ENCODE results near the gene SHC1. TPM values are rescaled to one million over a fixed set of nuclear protein-coding genes. Genes with fewer than 3 reads are reported as not detected.

The SHC1 gene
- total RNA-seq = 256 and 325 TPM in 2 replicates

GRCh38 chr1:154970631-154971340, at the start of gene SHC1:
SHC1 (minus strand) TSS chr1:154970747; CDS start chr1:154970526, 221 bp downstream.

DNA sequence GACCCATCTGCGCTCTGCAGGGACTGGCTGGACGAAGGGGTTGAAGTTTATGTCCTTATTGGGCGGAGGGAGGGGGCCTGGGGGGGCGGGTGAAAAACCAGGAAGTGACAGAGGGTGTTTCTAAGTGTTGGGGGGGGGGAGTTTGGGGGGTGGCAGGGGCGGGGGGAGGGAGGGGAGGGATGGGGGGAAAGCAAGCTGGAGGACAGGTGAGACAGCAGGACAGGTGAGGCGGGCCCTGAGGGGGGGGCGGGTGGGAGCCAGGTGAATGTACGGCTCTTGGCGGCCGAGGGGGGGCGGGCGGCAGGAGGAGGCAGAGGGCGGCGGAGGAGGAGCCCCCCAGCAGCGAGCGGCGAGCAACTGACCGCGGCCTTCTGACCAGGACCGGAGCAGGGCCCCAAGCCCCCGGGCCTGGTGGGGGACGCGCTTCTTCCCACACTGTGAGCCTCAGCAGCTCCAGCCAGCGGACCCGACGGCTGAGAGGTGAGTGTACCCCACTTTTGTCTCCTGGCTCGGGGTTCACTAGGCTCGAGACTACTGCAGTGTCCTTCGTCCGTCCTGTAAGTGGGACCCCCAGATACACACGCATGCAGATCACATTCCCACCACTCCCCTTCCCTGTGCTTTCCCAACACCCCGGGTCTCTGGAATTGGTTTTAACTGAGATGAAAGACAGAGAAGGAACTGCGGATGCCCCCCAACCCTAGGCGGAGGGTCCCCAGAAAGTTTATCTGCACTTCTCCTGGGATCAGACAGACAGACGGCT, 32.1 kb upstream of the SHC1 start, which contains the start of gene ZBTB7B:
Gene ZBTB7B, plus strand, starts transcription at position 339 of the 763 bp plus-strand sequence. CDS start 11,859 bp downstream, outside the sequence.

DNA sequence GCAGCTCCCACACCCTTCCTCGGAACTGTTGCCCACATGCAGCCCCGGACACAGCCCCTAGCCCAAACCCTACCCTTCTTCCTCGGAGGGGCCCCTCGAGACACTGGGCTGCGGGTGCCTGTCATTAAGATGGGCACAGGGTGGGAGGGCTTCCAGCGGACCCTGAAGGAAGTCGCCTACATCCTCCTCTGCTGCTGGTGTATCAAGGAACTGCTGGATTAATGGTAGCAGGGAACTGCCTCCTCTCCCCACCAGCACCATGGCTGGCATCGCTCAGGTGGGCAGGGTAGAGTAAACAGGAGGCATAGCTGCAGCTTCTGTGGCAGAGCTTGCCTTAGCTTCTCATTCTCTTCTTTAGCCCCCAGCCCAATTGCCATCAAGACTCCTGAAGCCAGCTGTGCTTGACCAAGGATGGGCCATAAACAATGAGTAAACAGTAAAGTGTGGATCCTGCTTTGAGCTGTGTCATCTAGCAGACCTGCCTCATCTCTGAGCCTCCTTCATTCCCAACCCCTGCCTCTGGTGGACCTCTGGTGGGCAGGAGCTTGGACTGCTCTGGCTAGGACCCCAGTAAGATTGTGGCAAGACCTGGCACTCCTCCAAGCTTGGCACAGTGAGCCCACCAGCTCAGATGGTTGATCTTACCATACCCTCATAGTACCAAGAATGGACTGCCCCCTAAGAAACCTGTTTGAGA, 23.2 kb upstream of the SHC1 start, which contains the start of gene LENEP:
Gene LENEP, plus strand, starts transcription at position 15 of the 697 bp plus-strand sequence. Its CDS starts 22 bp downstream, at position 37.

DNA sequence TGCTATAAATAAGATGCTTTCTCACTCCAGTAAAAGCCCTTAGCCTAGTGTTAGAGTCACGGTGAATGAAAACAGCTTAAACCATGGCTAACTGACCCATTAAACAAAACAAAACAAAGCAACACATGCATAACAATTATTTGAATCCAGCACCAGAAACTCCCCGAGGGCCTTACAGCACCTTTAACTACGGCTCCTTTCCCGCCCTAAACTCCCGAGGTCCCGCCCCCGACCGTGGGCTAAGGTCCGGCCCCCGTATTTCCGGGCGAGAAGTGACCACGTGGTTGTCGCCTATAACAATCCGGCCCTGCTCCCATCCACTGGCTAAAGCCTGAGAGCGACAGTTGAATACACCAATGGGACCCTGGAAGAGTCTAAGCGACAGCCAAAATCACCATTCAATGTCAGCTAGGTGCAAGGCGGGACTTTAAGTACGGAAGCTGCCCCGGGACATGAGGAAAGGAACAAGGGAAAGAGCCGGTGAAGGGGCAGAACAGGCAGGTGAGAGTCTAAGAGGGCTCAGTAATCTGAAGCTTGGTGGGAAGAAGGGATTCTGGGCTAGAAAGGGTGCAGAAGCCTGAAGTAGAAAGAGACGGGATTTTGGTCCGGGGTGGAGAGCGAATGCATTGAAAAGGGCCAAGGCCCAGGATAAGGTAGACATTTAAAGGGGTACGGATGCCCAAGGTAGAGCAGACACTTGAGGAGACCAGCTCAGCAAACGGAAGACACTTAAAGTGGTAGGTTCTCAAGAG, 12.5 kb upstream of the SHC1 start, which contains the start of gene FLAD1:
Gene FLAD1, plus strand, starts transcription at position 448 of the 752 bp plus-strand sequence. CDS start 351 bp downstream, outside the sequence.

DNA sequence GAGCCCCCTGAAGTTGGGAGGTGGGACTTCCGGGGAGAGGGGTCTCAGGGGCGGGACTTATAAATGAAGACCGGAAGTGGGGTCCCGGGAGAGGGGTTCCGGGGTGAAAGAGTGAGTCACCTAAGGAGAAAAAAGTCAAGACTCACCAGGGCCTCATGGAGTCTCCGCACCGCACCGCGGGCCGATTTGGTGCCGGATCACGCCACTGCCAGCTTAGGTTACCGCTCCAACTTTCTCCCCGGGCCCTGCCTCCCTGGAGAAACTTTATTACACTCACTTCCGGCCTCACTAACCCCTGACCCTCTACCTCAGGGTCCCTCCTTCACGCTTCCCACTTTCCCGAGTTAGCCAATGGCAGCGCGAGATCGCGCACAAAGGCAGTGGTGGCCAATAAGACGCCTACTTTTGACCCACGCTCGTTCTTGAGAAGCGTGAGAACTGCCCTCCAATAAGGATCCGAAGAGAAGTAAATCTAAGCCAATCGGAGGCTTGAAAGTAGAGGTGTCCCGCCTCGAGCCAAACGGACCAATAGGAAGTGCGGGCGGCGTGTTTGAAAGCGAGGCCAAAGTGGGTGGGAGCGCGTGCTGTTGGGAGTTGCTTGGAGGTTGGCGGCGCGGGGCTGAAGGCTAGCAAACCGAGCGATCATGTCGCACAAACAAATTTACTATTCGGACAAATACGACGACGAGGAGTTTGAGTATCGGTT, 3.7 kb upstream of the SHC1 start, which contains the start of gene CKS1B:
Gene CKS1B, plus strand, starts transcription at position 580 of the 706 bp plus-strand sequence. Its CDS starts 65 bp downstream, at position 645.

DNA sequence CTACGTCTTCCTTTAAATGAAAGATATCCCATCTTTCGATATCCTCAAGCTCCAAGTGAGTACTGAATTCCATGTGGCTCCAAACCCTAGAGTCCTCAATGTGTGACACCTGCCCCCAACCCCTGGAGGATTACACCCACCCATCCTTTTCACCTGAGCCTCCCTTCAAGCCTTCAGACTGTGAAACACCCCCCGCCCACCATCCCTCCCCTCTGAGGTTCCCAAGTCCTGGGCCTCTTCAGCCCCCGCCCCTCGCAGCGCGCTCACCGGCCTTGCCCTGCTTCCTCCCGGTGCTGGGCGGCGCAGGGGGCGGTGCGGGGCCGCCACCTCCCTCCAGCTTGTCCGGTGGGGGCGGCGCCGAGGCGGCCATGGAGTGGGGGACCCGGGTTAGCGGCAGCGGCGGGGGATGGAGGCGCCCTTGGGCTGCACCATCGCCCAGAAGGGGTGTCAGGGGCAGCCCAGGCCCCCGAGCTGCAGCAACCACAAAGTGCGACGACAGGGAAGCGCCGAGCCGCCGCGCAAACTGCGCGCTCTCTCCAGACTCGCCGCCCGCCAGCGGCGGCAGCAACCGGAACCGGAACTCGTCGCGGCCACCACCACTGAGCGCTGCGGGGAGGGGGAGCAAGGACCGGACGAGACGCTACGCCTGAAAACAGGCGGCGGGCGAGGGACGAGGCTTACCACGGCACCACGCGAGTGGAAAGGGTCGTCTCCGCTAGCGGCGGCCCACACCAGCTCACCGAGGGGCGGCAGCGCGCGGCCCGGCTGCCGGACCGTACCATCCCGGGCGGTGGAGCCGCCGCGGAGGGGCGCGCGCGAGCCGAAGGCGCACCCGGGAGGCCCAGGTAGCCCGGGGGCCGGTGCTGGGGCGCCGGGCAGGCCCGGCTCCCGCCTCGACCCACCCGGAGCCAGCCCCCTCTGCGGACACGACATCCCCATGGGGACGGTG, 9.1 kb downstream of the SHC1 start, which contains the start of gene PYGO2:
Gene PYGO2, minus strand, starts transcription at position 576 of the 949 bp plus-strand sequence. Its CDS starts 206 bp downstream, at position 370.

DNA sequence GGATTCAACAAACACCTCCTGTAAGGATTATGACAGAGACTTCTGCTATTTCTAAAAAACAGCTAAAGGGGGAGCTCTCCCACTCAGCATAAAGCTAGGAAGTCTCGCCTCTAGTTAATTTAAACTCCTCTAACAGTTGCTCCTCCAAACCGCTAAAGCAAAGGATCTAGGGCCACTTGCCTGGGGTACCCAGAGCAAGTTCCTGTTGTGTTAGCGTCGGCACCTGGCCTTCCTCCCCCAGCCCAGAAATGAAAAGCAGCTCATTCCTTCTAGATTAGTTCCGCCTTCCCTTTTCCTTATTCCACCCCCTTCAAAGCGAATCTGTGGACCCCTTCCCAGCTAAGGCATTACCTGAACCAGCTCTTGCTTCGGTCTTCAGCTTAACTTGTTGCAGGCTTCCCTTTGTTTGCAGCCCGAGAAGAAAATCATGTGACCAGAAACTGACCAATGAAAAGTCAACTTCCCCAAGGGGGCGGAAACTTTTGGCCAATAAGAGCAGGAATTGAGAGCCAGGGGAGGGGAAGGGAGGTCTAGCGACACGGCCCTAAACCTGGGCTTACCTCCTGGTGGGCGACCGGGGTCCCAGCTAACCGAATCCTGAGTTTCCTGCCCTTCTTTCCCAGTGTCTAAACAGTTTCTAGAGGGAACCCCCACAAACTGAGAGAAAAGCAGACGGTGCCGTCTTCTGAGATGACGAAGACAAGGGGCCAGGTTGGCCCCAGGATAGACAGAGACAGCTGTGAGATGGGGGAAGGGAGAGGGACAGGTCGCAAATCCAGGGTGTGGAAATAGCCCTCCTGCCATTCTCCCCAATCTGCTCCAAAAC, 14.6 kb downstream of the SHC1 start, which contains the start of gene PBXIP1:
Gene PBXIP1, minus strand, starts transcription at position 382 of the 826 bp plus-strand sequence. CDS start 2,378 bp downstream, outside the sequence.

GRCh38 chr1:154936555-154937084, 33.9 kb downstream of the SHC1 start, which contains the start of gene PMVK:
PMVK (minus strand) TSS chr1:154936719; CDS start chr1:154936685, 34 bp downstream.

Other genes starting within 250 kb of the SHC1 start
- 0.07 TPM in 1 of 2 replicates, not detected in the other for gene KCNN3, start 100.5 kb downstream of the SHC1 start, total RNA-seq
- 13.7 and 14.2 TPM in 2 replicates for gene PMVK, start 34.0 kb downstream of the SHC1 start, total RNA-seq
- gene PBXIP1, start 14.6 kb downstream of the SHC1 start, total RNA-seq = 27.4 and 28.8 TPM in 2 replicates
- 15.3 and 24.6 TPM in 2 replicates for gene PYGO2, start 9.0 kb downstream of the SHC1 start, total RNA-seq
- gene CKS1B, start 3.9 kb upstream of the SHC1 start, total RNA-seq = 208 and 242 TPM in 2 replicates
- gene FLAD1, start 12.6 kb upstream of the SHC1 start, total RNA-seq = 32.0 and 42.0 TPM in 2 replicates
- gene LENEP, start 22.8 kb upstream of the SHC1 start, total RNA-seq = 0.92 TPM in 1 of 2 replicates, not detected in the other
- gene ZBTB7B, start 32.1 kb upstream of the SHC1 start, total RNA-seq = 67.2 and 89.0 TPM in 2 replicates
- 0.07 TPM in 1 of 2 replicates, not detected in the other for gene DCST2, start 63.0 kb upstream of the SHC1 start, total RNA-seq
- not detected in 2 replicates for gene DCST1, start 63.1 kb upstream of the SHC1 start, total RNA-seq
- 296 and 381 TPM in 2 replicates for gene ADAM15, start 80.6 kb upstream of the SHC1 start, total RNA-seq
- gene EFNA4, start 93.0 kb upstream of the SHC1 start, total RNA-seq = 25.0 and 26.7 TPM in 2 replicates
- gene EFNA3, start 108.1 kb upstream of the SHC1 start, total RNA-seq = 20.9 and 33.1 TPM in 2 replicates
- 26.1 and 41.9 TPM in 2 replicates for gene EFNA1, start 157.1 kb upstream of the SHC1 start, total RNA-seq
- gene SLC50A1, start 165.1 kb upstream of the SHC1 start, total RNA-seq = 46.4 and 54.8 TPM in 2 replicates
- gene DPM3, start 169.8 kb upstream of the SHC1 start, total RNA-seq = 32.6 and 44.4 TPM in 2 replicates
- 88.1 and 130 TPM in 2 replicates for gene KRTCAP2, start 202.6 kb upstream of the SHC1 start, total RNA-seq
- 1.8 and 3.0 TPM in 2 replicates for gene TRIM46, start 203.1 kb upstream of the SHC1 start, total RNA-seq
- gene THBS3, start 237.2 kb upstream of the SHC1 start, total RNA-seq = 4.8 and 8.2 TPM in 2 replicates
- gene MTX1, start 237.9 kb upstream of the SHC1 start, total RNA-seq = 72.9 and 101 TPM in 2 replicates